Cerebellar cortex (tissue), 1 donor: ENCODE measurements around the gene CALML6.

Source experiments
- DNase-seq: peaks from one replicate; pipeline ENCODE4 v3.0.0-alpha.2; 2015; ENCODE audit warnings: low spot score

The CALML6 gene

DNA sequence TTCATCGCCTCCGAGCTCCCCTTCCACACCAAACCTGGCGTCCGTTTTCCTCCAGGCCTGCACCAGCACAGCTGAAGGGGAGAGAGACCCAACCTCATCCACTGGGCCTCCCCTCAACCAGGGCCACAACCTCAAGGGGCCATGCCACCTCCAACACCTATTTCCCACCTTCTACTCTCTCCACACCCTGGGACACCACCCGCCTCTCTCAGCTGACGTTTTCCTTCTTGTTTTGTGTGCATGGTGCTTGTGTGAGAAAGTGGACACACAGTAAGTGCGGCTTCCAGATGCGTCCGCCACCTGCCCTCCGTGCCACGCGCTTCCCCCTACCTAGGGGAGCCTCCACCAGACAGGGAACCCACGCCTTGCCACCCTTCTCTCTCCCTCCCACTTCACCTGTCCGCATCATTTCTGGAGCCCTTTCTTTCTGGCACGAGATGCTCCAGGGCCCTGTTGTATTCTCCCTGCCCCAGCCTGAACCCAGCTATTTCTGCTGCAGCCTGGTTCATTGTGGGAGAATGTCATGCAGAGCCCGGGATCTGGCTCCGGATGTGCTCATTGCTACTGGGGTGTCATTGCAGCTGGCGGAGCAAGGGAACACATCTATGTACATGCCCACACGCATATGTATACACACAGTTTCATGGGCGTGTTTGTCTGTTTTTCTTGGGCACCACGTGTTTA, 22.8 kb upstream of the CALML6 start:
- DNase-seq, result peak; percentile 36

DNA sequence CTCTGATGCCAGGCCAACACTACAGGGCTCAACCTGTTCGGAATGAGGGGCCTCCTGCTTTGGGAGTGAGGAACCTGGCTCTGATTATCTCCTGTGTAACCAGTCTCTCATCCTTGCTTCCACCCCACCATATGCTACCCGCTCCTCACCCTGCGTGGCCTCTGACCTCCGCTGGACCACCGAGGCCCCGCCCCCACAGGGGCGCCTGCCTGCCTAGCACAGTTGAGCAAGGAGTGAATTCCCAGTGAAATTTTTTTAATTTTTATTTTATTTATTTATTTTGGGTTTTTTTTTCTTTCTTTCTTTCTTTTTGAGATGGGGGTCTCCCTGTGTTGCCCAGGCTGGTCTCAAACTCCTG, 22.3 kb upstream of the CALML6 start:
- no peak for DNase-seq

DNA sequence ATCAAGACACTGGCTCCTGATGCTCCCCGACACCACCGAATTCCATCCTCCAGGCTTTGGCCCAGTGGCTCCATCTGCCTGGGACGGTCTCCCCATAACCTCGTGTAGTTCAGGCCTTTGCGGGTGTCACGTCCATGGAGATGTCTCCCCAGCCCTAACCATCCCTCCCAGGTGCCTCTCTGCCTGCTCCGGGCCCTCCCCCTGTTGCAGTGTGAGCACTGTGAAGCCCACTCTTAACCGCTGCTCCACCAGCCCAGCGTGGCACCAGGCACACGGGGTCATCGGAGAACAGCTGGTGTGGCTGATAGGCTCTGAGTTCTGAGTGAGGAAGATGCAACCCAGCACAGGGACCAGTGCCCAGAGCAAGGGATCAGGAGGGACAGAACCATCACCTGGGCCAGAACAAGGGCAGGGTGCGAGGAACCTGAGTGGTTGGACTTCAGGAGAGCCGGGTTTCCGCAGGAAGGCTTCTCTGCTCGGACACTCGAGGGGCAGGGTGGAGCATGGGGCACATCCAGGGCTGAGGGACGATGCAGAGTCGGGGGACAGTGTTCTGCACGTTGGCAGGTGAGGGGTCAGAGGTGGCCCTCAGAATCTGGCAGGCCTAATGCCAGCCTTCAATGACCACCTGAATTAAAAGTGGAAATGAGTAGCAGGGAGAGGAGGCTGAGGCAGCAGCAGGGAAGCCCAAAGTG, 21.6 kb upstream of the CALML6 start:
- no peak for DNase-seq

DNA sequence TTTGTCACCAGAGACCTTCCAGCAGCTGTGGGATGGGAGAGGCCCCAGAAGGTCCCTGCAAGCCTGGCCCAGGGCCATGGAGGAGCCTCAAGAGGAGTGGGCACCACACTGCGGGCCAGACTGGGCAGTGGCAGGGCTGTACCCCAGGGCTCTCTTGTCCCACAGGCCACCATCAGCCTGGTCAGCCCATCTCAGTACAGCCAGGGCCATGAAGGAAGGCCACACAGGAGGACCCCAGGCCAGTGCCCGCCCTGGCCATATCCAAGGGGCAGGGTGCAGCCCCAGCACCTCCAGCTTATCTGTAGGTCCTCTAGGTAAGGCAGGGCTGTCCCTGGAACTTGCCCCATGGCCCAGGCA, 21.1 kb upstream of the CALML6 start:
- DNase-seq, result no peak

DNA sequence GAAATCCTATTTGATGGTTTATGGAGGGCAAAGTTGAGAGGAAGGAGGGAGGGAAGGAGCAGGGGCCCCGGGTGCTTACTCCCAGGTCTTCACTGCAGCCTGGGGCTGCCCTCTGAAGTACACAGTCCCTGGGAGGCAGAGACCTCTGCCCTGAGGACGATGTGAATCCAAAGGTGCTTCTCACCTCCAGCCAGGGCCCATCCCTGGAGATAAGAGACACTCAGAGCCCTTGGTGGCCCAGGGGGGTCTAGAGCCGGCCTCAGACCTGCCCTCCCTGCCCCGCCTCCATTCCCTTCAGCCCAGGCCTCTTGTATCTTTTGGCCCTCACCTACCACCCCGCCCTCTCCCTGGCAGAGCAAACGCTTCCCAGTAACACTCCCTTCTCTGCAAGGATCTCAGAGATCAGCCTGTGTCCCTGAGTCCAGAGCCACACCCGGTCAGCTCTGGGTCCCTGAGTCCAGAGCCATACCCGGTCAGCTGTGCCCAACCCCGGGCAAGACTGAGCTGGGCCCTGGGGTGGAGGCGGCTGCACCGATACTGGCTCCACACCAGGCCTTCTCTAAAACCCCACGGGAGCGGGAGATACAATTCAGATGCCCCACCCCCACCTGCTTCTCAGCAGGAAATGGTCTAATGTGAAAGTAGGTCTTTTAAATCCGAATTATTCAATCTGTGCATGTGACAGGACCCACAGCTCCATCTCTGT, 20.6 kb upstream of the CALML6 start:
- no peak for DNase-seq

DNA sequence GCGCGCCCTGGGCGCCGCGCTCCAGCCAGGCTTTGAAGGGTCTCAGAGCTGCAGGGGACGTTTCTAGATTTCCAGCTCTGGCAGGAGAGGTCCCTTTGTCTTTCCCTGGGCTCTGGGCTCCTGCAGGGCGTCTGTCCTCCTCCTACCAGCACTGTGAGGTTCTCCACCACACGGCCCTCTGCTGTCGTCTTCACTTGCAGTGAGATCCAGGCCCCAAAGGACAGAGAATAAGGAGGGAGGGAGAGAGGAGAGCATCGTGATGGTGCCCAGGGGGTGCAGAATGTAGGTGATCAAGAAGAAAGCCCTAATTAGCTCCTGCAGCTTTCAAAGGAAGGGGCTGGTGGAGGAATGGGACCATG, 20.0 kb upstream of the CALML6 start:
- no peak for DNase-seq

DNA sequence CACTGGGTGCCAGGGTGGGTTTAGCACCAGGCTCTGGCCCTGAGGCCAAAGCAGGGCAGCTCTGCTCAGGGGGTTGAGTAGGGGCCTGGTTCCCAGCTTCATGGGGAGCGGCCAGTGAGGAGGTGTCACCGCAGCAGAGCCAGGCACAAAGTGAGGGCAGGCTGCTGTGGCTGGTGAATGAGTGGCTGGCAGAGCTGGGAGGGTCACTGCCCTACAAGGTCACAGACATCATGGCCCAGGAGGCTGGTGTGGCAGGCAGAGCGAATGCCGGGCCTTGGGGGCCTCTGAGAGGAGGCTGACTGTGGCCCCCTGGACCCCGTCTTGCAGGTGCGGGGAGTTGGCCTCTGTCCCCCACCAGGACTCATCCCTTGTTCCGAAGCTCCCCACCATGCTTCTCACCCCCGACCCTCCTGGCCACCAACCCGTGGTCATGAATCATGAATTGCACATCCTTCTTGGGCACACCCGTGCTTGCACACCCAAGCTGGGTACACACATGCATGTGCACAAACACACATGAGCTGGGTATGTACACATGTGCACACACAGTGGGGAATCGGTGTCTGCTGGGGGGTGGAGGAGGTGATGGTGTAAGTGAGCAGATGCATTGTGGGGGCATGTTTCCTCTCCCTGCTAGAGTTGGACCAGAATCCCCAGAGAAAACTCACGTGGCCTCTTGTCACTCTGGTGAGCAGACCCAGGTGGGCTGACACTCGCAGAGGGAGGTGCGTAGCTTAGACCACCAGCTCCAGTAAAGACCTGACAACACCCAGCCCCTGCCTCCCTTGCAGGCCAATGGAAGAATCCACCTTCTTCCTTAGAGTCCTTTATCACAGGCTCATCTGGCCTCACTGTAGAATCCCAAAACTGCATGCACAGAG, 19.4 kb upstream of the CALML6 start:
- DNase-seq, result no peak

DNA sequence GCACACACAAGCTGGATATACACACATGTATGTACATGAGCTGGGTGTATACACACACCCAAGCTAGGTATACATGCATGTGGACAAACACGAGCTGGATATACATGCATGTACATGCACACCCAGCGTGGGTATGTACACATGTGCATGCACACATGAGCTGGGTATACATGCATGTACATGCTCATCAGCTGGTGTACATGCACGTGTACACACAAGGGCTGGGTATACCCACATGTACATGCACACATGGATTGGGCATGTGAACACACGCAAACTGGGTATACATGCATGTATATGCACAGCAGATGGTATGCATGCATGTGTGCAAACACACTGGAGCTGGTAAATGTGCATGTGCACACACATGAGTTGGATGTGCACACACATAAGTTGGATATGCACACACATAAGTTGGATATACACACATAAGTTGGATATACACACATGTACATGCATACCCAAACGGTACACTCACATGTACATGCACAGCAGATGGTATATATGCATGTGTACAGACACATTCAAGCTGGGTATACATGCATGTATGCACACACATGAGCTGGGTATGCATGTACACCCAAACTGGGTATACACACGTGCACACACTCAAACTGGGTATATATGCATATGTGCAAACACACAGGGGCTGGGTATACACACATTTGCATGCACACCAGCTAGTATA, 16.7 kb upstream of the CALML6 start:
- DNase-seq, result no peak

DNA sequence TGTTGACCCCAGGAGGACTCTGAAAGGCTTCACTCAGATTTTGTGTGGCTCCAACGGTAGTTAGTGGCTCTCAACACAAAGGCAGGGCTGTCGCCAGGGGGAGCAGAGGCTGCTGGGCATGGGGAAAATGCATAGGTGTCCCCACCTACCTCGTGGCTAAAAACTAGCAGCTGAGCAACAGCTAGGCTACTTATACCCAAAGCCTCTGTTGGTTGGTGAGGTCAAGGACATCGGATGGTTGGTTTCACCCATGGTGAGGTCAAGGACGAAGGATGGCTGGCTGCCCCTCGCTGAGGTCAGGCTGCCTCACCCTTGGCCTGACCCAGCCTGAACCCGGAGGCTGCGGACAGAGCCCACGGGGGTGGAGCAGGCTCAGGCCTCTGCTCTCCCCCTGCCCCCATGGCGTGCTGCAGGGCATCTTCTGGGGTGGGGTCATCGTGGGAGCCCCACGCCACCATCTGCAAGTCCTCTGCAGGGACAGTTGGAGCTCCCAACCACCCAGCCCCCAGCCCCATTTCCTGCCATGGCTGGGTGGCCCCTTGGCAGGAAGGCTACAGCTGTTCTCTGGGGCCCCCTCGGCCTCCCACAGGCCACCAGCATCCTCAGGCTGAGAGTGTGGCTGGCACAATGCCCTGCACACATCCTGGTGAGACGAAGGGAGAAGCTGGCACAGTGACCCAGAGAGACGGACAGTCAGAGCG, 15.6 kb upstream of the CALML6 start:
- peak; percentile 36 for DNase-seq

DNA sequence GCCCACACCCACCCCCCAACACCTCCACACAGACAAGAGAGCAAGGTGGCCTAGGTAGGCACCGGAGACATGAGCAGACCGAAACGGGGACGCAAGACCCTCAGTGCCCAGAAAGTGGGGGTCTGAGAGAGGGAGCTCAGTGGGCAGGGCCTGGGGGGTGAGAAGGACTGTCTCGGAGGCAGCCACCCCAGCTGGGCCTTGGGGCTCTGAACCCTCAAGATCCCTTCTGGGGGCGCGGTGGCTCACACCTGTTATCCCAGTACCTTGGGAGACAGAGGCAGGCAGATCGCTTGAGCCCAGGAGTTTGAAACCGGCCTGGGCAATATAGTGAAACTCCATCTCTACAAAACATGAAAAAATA, 15.1 kb upstream of the CALML6 start:
- no peak for DNase-seq

DNA sequence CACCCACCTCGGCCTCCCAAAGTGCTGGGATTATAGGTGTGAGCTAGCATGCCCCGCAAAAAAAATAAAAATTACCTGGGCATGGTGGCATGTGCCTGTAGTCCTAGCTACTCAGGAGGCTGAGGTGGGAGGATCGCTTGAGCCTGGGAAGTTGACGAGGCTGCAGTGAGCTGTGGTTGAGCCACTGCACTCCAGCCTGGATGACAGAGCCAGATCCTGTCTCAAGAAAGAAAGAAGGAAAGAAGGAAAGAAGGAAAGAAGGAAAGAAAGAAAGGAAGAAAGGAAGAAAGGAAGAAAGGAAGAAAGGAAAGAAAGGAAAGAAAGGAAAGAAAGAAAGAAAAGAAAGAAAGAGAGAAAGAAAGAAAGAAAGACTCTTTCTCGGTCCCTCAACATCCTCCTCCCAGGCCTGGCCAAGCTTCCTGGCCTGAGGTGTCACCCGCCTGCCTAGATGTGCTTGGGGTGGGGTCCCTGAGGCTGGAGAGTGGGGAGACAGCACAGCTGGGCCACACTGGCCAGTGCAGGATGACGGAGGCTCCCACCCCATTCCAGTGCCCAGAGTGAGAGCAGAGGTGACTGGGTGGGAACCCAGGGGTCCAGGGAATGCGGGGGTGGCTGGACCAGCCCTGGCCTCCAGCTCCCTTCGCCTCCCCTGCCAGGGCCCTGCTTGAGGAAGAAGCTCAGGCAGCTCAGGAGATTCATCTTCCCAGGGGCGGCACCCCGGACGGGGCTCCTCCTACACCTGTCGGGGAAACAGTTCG, 14.0 kb upstream of the CALML6 start:
- DNase-seq, result no peak

DNA sequence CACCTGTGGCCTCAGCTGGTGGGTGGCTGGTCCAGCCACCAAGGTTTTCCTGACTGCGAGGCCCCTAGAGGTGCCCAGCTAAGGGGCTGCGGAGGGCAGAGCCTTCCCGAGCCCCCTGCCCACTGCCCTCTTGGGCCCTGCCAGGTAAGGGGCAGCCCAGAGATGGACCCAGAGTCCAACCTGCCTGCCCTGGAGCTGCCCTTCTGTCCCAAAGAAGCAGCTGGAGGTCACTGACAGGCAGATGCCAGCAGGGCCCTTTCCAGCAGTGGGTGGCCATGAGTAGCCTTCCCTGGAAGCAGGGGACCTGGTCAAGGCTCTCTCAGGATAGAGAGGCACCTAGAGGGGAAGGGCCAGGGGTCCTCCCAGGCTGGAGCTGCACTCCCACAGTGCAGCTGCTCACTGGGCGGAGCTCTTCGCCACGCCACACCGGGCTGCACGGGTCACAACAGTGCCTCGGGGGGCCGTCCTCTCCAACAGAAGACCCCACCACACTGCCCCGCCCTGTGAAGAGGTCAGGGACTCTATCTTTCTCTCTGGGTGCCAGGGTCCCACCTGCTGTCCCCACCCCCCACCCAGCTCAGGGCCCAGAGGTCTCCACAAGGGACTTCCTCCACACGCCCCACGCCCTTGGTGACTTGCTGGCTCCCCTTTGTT, 13.3 kb upstream of the CALML6 start:
- DNase-seq, result no peak

DNA sequence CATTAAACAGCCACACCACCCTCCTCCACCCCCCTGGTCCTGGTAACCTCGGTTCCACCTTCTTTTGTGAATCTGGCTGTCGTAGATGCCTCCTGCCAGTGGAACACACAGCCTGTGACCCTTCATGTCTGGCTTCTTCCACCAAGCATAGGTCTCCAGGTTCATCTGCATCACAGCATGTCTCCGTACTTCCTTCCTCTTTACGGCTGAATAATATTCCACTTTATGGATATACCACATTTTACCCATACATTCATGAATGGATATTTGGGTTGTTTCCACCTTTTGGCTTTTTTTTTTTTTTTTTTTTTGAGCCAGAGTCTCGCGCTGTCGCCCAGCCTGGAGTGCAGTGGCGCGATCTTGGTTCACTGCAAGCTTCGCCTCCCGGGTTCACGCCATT, 11.8 kb upstream of the CALML6 start:
- DNase-seq, result no peak

DNA sequence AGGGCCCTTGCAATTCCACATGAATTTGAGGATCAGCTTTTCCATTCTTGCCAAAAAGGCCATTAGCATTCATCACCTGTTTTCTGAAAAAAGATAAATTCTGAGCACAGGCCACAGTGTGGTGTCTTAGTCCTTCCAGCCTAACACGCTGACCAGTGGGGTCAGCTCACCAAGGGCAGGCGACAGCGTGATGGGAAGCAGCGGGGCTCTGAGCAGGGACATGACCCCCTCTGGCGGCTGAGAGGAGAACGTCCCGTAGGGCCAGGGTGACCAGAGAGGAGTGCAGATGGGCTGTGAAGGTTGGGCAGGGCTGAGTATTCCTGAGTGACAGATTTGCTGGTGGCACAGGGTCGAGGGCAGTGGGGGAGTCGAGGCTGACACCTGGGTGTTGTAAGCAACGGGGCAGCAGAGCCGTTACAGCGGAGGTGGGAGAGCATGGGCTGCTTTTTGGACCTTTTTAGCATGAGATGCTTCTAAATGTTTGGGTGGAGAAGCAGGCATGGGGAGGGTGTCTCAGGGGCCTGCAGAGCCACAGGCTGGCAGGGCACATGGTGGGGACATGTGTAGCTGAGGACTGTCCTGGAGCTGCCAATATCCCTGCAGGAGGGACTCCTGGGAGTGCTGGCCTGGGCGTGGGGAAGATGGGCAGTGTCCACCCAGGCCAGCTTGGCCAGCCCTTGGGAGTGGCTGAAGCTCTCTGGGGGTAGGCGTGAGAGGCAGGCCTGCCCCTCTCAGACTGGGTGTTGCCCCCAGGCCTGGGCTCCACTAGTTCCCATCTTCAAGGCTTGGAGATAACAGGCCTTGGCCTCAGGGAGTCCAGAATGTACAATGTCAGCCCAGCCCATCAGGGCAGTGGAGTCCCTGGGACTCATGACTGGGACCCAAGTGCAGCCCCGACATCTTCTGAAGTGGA, 8.6 kb upstream of the CALML6 start:
- peak; percentile 91 for DNase-seq

DNA sequence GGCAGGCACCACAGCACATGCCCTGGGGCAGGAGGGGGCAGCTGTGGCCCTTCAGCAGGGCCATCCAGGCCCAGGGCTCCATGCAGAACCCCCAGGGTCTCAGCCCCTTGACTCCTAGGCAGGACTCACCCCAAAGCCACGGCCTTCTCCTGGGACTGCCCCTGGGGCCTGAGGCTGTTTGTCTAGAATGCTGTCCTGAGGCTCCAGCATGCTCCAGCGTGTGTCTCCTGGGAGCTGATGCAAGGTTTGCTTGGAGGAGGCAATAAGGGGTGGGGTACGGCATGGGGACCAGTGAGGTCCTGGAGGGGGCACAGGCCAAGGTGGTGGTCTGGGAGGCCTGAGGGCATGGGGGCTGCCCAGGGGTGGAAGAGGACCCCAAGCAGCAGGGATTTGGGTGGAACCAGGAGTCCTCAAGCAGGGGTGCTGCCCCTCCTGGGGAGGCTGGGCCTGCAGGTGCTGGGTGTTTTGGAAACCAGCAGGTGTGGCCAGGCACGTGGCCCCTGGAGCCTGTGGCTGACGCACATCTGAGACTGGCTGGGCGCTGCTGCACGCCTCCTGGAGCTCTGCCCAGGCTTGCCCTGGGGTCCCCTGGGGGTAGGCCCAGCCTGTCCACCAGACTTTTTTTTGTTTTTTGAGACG, 7.8 kb upstream of the CALML6 start:
- DNase-seq, result no peak

DNA sequence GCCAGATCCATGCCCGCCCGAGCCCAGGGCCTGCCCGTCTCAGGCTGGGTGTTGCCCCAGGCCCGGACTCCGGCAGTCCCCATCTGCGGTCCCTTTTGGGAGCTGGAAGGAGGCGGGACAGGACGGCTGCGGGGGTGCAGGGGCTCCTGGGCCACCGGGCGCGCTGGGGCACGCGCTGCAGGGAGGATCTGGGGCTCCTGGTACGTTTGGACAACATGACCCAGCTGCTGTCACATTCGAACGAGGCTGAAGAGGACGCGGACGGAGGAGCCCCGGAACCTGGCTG, 6.6 kb upstream of the CALML6 start:
- DNase-seq, result no peak

DNA sequence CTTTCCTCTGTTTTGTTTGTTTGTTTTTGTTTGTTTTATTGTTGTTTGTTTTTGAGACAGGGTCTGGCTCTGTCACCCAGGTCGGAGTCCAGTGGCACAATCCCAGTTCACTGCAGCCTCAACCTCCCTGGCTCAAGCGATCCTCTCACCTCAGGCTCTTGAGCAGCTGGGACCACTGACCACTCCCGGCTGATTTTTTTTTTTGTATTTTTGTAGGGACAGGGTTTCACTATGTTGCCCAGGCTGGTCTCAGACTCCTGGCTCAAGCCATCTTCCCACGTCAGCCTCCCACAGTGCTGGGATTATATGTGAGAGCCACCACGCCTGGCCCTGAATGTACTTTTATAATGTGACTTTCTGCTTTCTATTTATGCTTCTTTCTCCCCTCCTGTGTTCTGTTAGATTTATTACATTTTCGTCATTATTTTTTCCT, 5.0 kb upstream of the CALML6 start:
- DNase-seq, result no peak

DNA sequence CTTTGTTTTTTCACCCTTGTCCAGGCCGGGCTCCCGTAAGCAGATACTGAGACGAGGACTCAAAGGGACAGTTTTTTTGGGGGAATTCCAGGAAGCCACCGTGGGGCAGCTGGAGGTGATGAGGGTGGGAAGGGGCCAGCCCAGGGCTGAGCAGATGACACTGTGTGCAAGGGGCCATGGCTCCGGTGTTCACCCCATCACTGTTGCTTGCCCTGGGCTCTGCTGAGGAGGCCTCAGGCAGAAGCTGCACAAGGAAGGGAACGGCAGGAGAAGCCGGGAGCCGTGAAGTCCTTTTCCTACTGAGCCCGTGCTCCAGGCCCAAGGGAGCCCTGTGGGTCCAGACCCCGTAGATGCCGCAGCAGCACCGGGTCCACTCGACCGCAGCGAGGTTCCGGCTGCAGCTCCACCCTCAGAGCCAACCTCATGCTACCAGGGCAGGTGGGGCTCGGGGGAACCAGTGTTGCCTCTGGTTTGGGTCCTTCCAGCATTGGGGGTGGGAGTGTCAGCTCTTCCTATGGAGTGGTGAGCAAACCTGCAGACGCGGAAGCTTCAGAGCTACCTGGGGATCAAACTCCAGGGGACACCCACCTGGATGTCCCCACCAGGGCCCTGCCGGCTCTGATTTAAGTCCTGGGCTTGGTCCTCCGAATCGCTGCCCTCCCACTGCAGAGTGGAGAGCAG, 4.3 kb upstream of the CALML6 start:
- DNase-seq, result no peak
